Hepatocyte (in vitro differentiated cells): ENCODE measurements around the gene SSBP1. TPM values are rescaled to one million over a fixed set of nuclear protein-coding genes. Genes with fewer than 3 reads are reported as not detected.

Experiments
- DNase-seq: peaks from one replicate; pipeline ENCODE4 v3.0.0-alpha.2; 2016; ENCODE audit warnings: low spot score
- H2AFZ ChIP-seq: fragments of 200-600 bp; sonication (generic); 2 replicates; pipeline ENCODE4 v1.6.0; 2016; ENCODE audit warnings: antibody characterized with exemption, mild to moderate bottlenecking
- H3K27ac ChIP-seq: fragments of 200-600 bp; sonication (generic); 2 replicates; pipeline ENCODE4 v1.5.1; 2016; ENCODE audit warnings: mild to moderate bottlenecking
- H3K27me3 ChIP-seq: fragments of 200-600 bp; sonication (generic); 2 replicates; pipeline ENCODE4 v1.6.1; 2016
- H3K36me3 ChIP-seq: fragments of 200-600 bp; sonication (generic); replicated peaks from 2 replicates; pipeline ENCODE4 v1.5.1; 2016; ENCODE audit warnings: low read depth; ENCODE audit not compliant: insufficient read depth
- H3K4me1 ChIP-seq: fragments of 200-600 bp; sonication (generic); 2 replicates; pipeline ENCODE4 v1.5.1; 2016; ENCODE audit warnings: mild to moderate bottlenecking, moderate library complexity; ENCODE audit not compliant: insufficient read depth
- H3K4me2 ChIP-seq: fragments of 200-600 bp; sonication (generic); 2 replicates; pipeline ENCODE4 v1.6.0; 2016
- H3K4me3 ChIP-seq: fragments of 200-600 bp; sonication (generic); 2 replicates; pipeline ENCODE4 v1.5.1; 2016; ENCODE audit warnings: mild to moderate bottlenecking
- H3K79me2 ChIP-seq: fragments of 200-600 bp; sonication (generic); 2 replicates; pipeline ENCODE4 v1.6.0; 2017; ENCODE audit warnings: mild to moderate bottlenecking
- H3K9me2 ChIP-seq: fragments of 200-600 bp; sonication (generic); replicated peaks from 2 replicates; pipeline ENCODE4 v1.6.0; 2017; ENCODE audit warnings: mild to moderate bottlenecking; ENCODE audit not compliant: insufficient read depth
- H3K9me3 ChIP-seq: fragments of 200-600 bp; sonication (generic); 2 replicates; pipeline ENCODE4 v1.5.1; 2016; ENCODE audit warnings: low read depth, mild to moderate bottlenecking
- H4K20me1 ChIP-seq: fragments of 200-600 bp; sonication (generic); 2 replicates; pipeline ENCODE4 v1.6.0; 2016; ENCODE audit warnings: mild to moderate bottlenecking; ENCODE audit not compliant: insufficient read depth, poor library complexity, severe bottlenecking
- CTCF ChIP-seq: fragments of 200-600 bp; sonication (generic); IDR thresholded peaks from 2 replicates; pipeline ENCODE4 v1.5.1; 2016; ENCODE audit warnings: antibody characterized with exemption, mild to moderate bottlenecking; ENCODE audit not compliant: poor library complexity
- EZH2 ChIP-seq: fragments of 200-600 bp; sonication (generic); IDR thresholded peaks from 2 replicates; pipeline ENCODE4 v1.6.1; 2016; ENCODE audit warnings: antibody characterized with exemption, mild to moderate bottlenecking, borderline replicate concordance
- EZH2phosphoT487 ChIP-seq: fragments of 200-600 bp; sonication (generic); IDR thresholded peaks from one replicate; pipeline ENCODE4 v1.6.1; 2018; ENCODE audit warnings: antibody characterized with exemption, mild to moderate bottlenecking, low read depth, moderate library complexity; ENCODE audit not compliant: unreplicated experiment, severe bottlenecking
- WGBS: methylation state at CpG from one replicate; pipeline ENCODE4 v1.1.6; 2016; ENCODE audit warnings: low lambda C conversion rate; ENCODE audit errors: missing lambda C conversion rate; 5-methylcytosine and 5-hydroxymethylcytosine counted together
- polyA plus RNA-seq: library from polyadenylated mRNA; unstranded; fragments of >200 nt; fragmentation: Nextera tagmentation; extraction: Ambion mirVana; gene quantifications from 2 replicates; pipeline ENCODE4 v1.2.1, GENCODE V29; 2016
- total RNA-seq: library from RNA; depleted of rRNA; stranded (reverse); fragments of >200 nt; gene quantifications from 2 replicates; pipeline ENCODE4 v1.2.3, GENCODE V29; 2014

The SSBP1 gene
- total and polyA plus RNA-seq, 2 experiments from 2014 or later = 186 to 212 TPM

GRCh38 chr7:141706239-141707064, 31.7 kb upstream of the SSBP1 start:
- H3K36me3 ChIP-seq = no peaks in the 10 kb centered on the region
- H3K4me1 ChIP-seq = peaks cover 32% of the 10 kb centered on the region
- peak overlapping the region; percentile 5 for H3K4me2 ChIP-seq
- no peaks in the 10 kb centered on the region for H3K9me2 ChIP-seq
- H3K79me2 ChIP-seq = peaks cover 4% of the 10 kb centered on the region
- no peak overlapping the region for H3K4me3 ChIP-seq
- no peaks in the 10 kb centered on the region for H3K27me3 ChIP-seq
- no peak for TF ChIP-seq CTCF
- TF ChIP-seq EZH2 = no peak
- no peak for TF ChIP-seq EZH2phosphoT487
- peak; percentile 30 for DNase-seq
- no peak overlapping the region for H2AFZ ChIP-seq
- WGBS = 80% methylated on average over 1 of the region's 1 CpG
- no peaks in the 10 kb centered on the region for H4K20me1 ChIP-seq
- H3K27ac ChIP-seq = peak overlapping the region; percentile 78
- H3K9me3 ChIP-seq = no peaks in the 10 kb centered on the region

GRCh38 chr7:141708351-141708750, 29.8 kb upstream of the SSBP1 start, which contains the start of gene WEE2:
WEE2 (plus strand) TSS chr7:141708353; CDS start chr7:141708759, 406 bp downstream.
- Histone ChIP-seq H3K4me1 (peaks cover 29% of the 10 kb centered on the region), H2AFZ (no peak within 1 kb of the TSS), H3K9me3 (no peaks in the 10 kb centered on the region), H3K27me3 (no peaks in the 10 kb centered on the region), H3K4me3 (no peak within 1 kb of the TSS), H3K79me2 (peaks cover 4% of the 10 kb centered on the region), H4K20me1 (no peaks in the 10 kb centered on the region), H3K27ac (no peak within 1 kb of the TSS), H3K4me2 (no peak within 1 kb of the TSS), H3K9me2 (no peaks in the 10 kb centered on the region), H3K36me3 (no peaks in the 10 kb centered on the region)
- DNase-seq = no peak
- WGBS = 88% methylated on average over 6 of the region's 6 CpGs
- no peak for TF ChIP-seq EZH2
- TF ChIP-seq EZH2phosphoT487 = no peak
- TF ChIP-seq CTCF = no peak

DNA sequence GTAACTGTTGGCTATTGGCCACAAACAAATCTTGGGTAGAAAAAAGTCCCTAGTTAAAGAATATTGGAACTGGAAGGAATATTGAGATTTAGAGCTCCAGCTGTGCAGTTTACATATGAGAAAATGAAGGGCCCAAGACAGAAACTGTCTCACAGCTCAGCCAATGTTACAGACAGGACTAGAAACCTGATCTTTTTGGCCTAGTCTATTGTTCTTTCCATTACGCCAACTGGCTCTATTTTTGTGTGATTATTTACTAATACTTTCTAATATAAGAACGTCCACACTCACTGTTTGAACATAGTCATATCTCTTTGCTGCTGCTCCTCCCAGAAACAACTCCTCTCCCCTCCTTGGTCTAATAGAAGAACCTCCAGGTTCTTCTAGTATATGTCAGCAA, 28.8 kb upstream of the SSBP1 start:
- Histone ChIP-seq H3K36me3 (no peaks in the 10 kb centered on the region), H3K4me1 (peaks cover 25% of the 10 kb centered on the region), H3K4me2 (no peak overlapping the region), H3K4me3 (no peak overlapping the region), H3K27ac (no peak overlapping the region), H3K79me2 (no peaks in the 10 kb centered on the region), H2AFZ (no peak overlapping the region), H3K9me3 (no peaks in the 10 kb centered on the region), H3K27me3 (no peaks in the 10 kb centered on the region), H4K20me1 (no peaks in the 10 kb centered on the region), H3K9me2 (no peaks in the 10 kb centered on the region)
- DNase-seq = no peak
- WGBS = 83% methylated on average over 2 of the region's 2 CpGs
- TF ChIP-seq EZH2 (no peak), CTCF (no peak), EZH2phosphoT487 (no peak)
